K562 (cell line): ENCODE results near the gene USP35. TPM values are rescaled to one million over a fixed set of nuclear protein-coding genes. Genes with fewer than 3 reads are reported as not detected.
A peak's percentile ranks its signal among the peaks of the same experiment; 100 is the strongest.

Source experiments
- ATAC-seq: fragments of 200-7000 bp; cut with Tn5 transposase; 3 replicates; pipeline ENCODE4 v1.9.1; 2020; ENCODE audit warnings: moderate library complexity
- BruUV-seq: library from RNA; stranded (reverse); fragments of 400-500 nt; replicated peaks from 2 replicates; lab custom pipeline; 2021; lab: Mats Ljungman, UMichigan
- CTCF ChIA-PET: fragments of 300-600 bp; formaldehyde crosslinking; extraction: SDS; loops from one replicate; lab custom pipeline; 2021; ENCODE audit warnings: low intra/inter-chr PET ratio; lab: Yijun Ruan, JAX
- POLR2A ChIA-PET: fragments of 300-600, 350-650 bp; sonication (Branson Sonifier 250); formaldehyde crosslinking; extraction: SDS; loops from one replicate; lab custom pipeline; 2021; ENCODE audit warnings: antibody characterized with exemption, inconsistent platforms; lab: Yijun Ruan, JAX
- DNase-seq, 4 experiments: peaks; one replicate each; pipeline versions ENCODE4 v3.0.0 to v3.0.0-alpha.2; 2011 to 2018; ENCODE audit warnings: low spot score in 3 of 4, mixed read lengths in 3 of 4; ENCODE audit errors: extremely low read depth in 1 of 4
- FAIRE-seq: peaks from 2 replicates; lab custom pipeline; 2011; peaks lifted over from hg19 to GRCh38; lab: Jason Lieb, UNC
- H2AFZ ChIP-seq: 2 replicates; pipeline ENCODE4 v1.6.0; 2011; ENCODE audit warnings: low read depth, low read length, control low read depth, inconsistent platforms
- H3K27ac ChIP-seq: fragments of 200-600 bp; 3 replicates; pipeline ENCODE4 v1.8.0; 2011; ENCODE audit warnings: low read depth, mild to moderate bottlenecking, control low read depth, inconsistent platforms, low read length, moderate library complexity, mixed read lengths; ENCODE audit errors: extremely low read depth
- H3K27me3 ChIP-seq, 2 experiments: fragments of 300-600 bp in 1 of 2; 2 replicates in 1 of 2; 3 replicates in 1 of 2; pipeline versions ENCODE4 v1.6.0 to v1.8.0; 2011; ENCODE audit warnings: inconsistent platforms in 2 of 2, low read length in 2 of 2, mild to moderate bottlenecking in 1 of 2, mixed read lengths in 1 of 2, moderate library complexity in 1 of 2; ENCODE audit not compliant: control insufficient read depth in 2 of 2, insufficient read depth in 2 of 2
- H3K36me3 ChIP-seq: fragments of 300-600 bp; 3 replicates; pipeline ENCODE4 v1.8.0; 2011; ENCODE audit warnings: mild to moderate bottlenecking, low read length, inconsistent platforms; ENCODE audit not compliant: control insufficient read depth, insufficient read depth
- H3K4me1 ChIP-seq, 2 experiments: fragments of 200-600 bp in 1 of 2; replicated peaks in 1 of 2; 2 replicates in 1 of 2; 3 replicates in 1 of 2; pipeline versions ENCODE4 v1.5.1 to v1.8.0; 2011; ENCODE audit warnings: inconsistent platforms in 2 of 2, low read length in 2 of 2, mild to moderate bottlenecking in 1 of 2, mixed read lengths in 1 of 2, moderate library complexity in 1 of 2; ENCODE audit not compliant: control insufficient read depth in 2 of 2, insufficient read depth in 2 of 2
- H3K4me2 ChIP-seq: 2 replicates; pipeline ENCODE4 v1.6.1; 2011; ENCODE audit warnings: low read length, control low read depth, inconsistent platforms, mixed read lengths; ENCODE audit not compliant: insufficient read depth
- H3K4me3 ChIP-seq: fragments of 200-600 bp; sonication (generic), shearing (Covaris generic); 2 replicates; pipeline ENCODE4 v1.5.1; 2016; ENCODE audit warnings: control low read depth, inconsistent platforms
- H3K79me2 ChIP-seq: fragments of 200-600 bp; 3 replicates; pipeline ENCODE4 v1.8.0; 2011; ENCODE audit warnings: low read length, inconsistent platforms; ENCODE audit not compliant: control insufficient read depth, insufficient read depth
- H3K9ac ChIP-seq, 2 experiments: 2 replicates each; pipeline versions ENCODE4 v1.6.0 to v1.6.1; 2011; ENCODE audit warnings: low read depth in 2 of 2, low read length in 2 of 2, control low read depth in 1 of 2, inconsistent platforms in 1 of 2, mild to moderate bottlenecking in 1 of 2, mixed read lengths in 1 of 2; ENCODE audit not compliant: insufficient read depth in 1 of 2
- H3K9me1 ChIP-seq: one replicate; pipeline ENCODE4 v1.6.0; 2011; ENCODE audit warnings: inconsistent platforms, mild to moderate bottlenecking, low read length, moderate library complexity; ENCODE audit not compliant: control insufficient read depth, insufficient read depth
- H3K9me3 ChIP-seq: replicated peaks from 2 replicates; pipeline ENCODE4 v1.5.1; 2011; ENCODE audit warnings: low read depth, low read length, inconsistent platforms; ENCODE audit not compliant: control insufficient read depth, insufficient read depth
- H4K20me1 ChIP-seq: replicated peaks from 2 replicates; pipeline ENCODE4 v1.6.1; 2011; ENCODE audit warnings: low read length, inconsistent platforms, mixed read lengths; ENCODE audit not compliant: control insufficient read depth, insufficient read depth
- AFF1 ChIP-seq, 2 experiments: fragments of 450-650 bp; IDR thresholded peaks; 2 replicates each; pipeline ENCODE4 v1.6.1; 2018; ENCODE audit warnings: mild to moderate bottlenecking in 2 of 2, low read depth in 1 of 2; ENCODE audit not compliant: partially characterized antibody in 2 of 2
- GABPB1 ChIP-seq: sonication (generic); formaldehyde crosslinking; IDR thresholded peaks from 2 replicates; pipeline ENCODE4 v1.8.0; 2022; ENCODE audit warnings: mild to moderate bottlenecking, missing genetic modification reagents
- KAT7 ChIP-seq: sonication (generic); formaldehyde crosslinking; IDR thresholded peaks from 2 replicates; pipeline ENCODE4 v1.8.0; 2022; ENCODE audit warnings: missing genetic modification reagents, mild to moderate bottlenecking, borderline replicate concordance
- PHF8 ChIP-seq: fragments of 200-600 bp; sonication (generic); IDR thresholded peaks from 2 replicates; pipeline ENCODE4 v1.6.1; 2012; ENCODE audit warnings: mixed run types, mild to moderate bottlenecking, inconsistent platforms, low read length, moderate library complexity, borderline replicate concordance
- POLR2G ChIP-seq: fragments of 200-400 bp; formaldehyde crosslinking; IDR thresholded peaks from 2 replicates; pipeline ENCODE4 v1.6.1; 2017; ENCODE audit warnings: low read depth, mild to moderate bottlenecking, antibody characterized with exemption, low read length, moderate library complexity
- RBFOX2 ChIP-seq: fragments of 200-400 bp; formaldehyde crosslinking; IDR thresholded peaks from 2 replicates; pipeline ENCODE4 v1.6.1; 2017; ENCODE audit warnings: low read depth, mild to moderate bottlenecking, low read length, moderate library complexity
- RBM22 ChIP-seq: fragments of 200-400 bp; formaldehyde crosslinking; IDR thresholded peaks from 2 replicates; pipeline ENCODE4 v1.6.1; 2018; ENCODE audit warnings: low read length, low read depth; ENCODE audit not compliant: poor library complexity, severe bottlenecking
- TAF15 ChIP-seq: fragments of 200-400 bp; formaldehyde crosslinking; IDR thresholded peaks from 2 replicates; pipeline ENCODE4 v1.6.1; 2017; ENCODE audit warnings: mild to moderate bottlenecking, low read depth, low read length, moderate library complexity
- ZNF280A ChIP-seq: fragments of 450-650 bp; IDR thresholded peaks from 2 replicates; pipeline ENCODE4 v1.6.1; 2018; ENCODE audit warnings: mild to moderate bottlenecking, low read depth; ENCODE audit not compliant: partially characterized antibody
- ZNF512 ChIP-seq: IDR thresholded peaks from 2 replicates; pipeline ENCODE4 v1.6.1; 2016; ENCODE audit warnings: missing genetic modification characterization, missing compliant biosample characterization
- WGBS: fragments of 100-300 bp; shearing (Covaris generic); methylation state at CpG from one replicate; pipeline ENCODE4 v1.1.6; 2016; ENCODE audit warnings: low coverage, mixed read lengths; ENCODE audit not compliant: insufficient coverage; ENCODE audit errors: missing lambda C conversion rate; 5-methylcytosine and 5-hydroxymethylcytosine counted together
- in situ Hi-C: fragments of 300-500 bp; cut with MboI; formaldehyde crosslinking; loops from 4 replicates; pipeline ENCODE4 v1.15.0; 2018; ENCODE audit warnings: inconsistent platforms, mixed read lengths
- intact Hi-C: fragments of 100-400 bp; cut with micrococcal nuclease; formaldehyde crosslinking; loops from 2 replicates; pipeline ENCODE4 v1.14.2; 2022
- polyA plus RNA-seq, 8 experiments: library from polyadenylated mRNA; depleted of rRNA in 4 of 8; stranded (reverse) in 5 of 8; unstranded in 3 of 8; fragments of >200 nt; fragmentation: Nextera tagmentation in 2 of 8; fragmentation: Illumina TruSeq in 1 of 8; extraction: Ambion mirVana in 2 of 8; extraction: Trizol in 1 of 8; gene quantifications; 2 replicates each; pipeline versions ENCODE4 v1.2.1 to v1.2.3, GENCODE V29; 2011 to 2014; ENCODE audit warnings: inconsistent platforms in 1 of 8, missing spikeins in 1 of 8
- total RNA-seq, 7 experiments: library from RNA; depleted of rRNA in 6 of 7; stranded (reverse); fragments of >200 nt in 6 of 7; fragmentation: Illumina TruSeq in 2 of 7; extraction: Trizol in 2 of 7; gene quantifications; 2 replicates each; pipeline versions ENCODE4 v1.2.1 to v1.2.3, GENCODE V29; 2011 to 2021; ENCODE audit warnings: low replicate concordance in 1 of 7

The USP35 gene
- total and polyA plus RNA-seq, 9 of the 15 experiments (the other 6 are each of a cell fraction or from before 2014, with no cell fraction given) = 0.01 to 4.8 (median 3.6) TPM

DNA sequence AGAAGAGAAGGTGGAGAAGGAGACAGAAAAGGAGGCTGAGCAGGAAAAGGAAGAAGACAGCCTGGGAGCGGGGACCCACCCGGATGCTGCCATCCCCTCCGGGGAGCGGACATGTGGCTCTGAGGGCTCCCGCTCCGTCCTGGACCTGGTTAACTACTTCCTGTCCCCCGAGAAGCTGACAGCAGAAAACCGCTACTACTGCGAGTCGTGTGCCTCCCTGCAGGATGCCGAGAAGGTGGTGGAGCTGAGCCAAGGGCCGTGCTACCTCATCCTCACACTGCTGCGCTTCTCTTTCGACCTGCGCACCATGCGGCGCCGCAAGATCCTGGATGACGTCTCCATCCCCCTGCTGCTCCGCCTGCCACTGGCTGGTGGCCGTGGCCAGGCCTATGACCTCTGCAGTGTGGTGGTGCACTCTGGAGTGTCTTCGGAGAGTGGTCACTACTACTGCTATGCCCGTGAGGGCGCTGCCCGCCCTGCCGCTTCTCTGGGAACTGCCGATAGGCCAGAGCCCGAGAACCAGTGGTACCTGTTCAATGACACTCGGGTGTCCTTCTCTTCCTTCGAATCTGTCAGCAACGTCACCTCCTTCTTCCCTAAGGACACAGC, 21.4 kb downstream of the USP35 start:
- no peak for ATAC-seq
- no peak for FAIRE-seq
- no peak overlapping the region for H3K4me2 ChIP-seq

GRCh38 chr11:78211565-78211964, 22.8 kb downstream of the USP35 start:
- Histone ChIP-seq H3K79me2 (no peaks in the 10 kb centered on the region), H3K4me3 (no peak overlapping the region), H3K4me1 (peaks cover 4 to 8% of the 10 kb centered on the region in 2 experiments; a peak in 3 of 5 replicates), H3K9ac (no peak overlapping the region), H3K4me2 (no peak overlapping the region), H3K27ac (no peak overlapping the region), H3K27me3 (no peaks in the 10 kb centered on the region), H4K20me1 (no peaks in the 10 kb centered on the region), H3K9me1 (no peaks in the 10 kb centered on the region), H2AFZ (no peak overlapping the region), H3K9me3 (no peaks in the 10 kb centered on the region), H3K36me3 (peaks cover 45% of the 10 kb centered on the region; the same call in 2 of the 3 replicates)
- intact Hi-C loops = no loop called here
- WGBS = 88% methylated on average over 5 of the region's 5 CpGs
- in situ Hi-C loops = no loop called here
- ChIA-PET POLR2A (no interaction called here), CTCF (no interaction called here)
- DNase-seq = no peak
- no peak for FAIRE-seq
- ATAC-seq = no peak
- BruUV-seq = no TSS peak
- TF ChIP-seq ZNF280A (no peak), KAT7 (CRISPR knock-in tag) (no peak), AFF1 (IDR thresholded peaks at IDR 0.05; ENCODE audit: low read depth in 1 of 2, partially characterized antibody in 2 of 2) (peak in 1 of 2 experiments; percentile 95), ZNF512 (tag) (no peak)

More for the DNA sequence above, 21.4 kb downstream of the USP35 start:
- peaks cover 30% of the 10 kb centered on the region; the same call in 1 of the 3 replicates for H3K36me3 ChIP-seq
- peaks cover 0 to 8% of the 10 kb centered on the region in 2 experiments; a peak in 3 of 5 replicates for H3K4me1 ChIP-seq
- H3K9me1 ChIP-seq = no peaks in the 10 kb centered on the region
- H2AFZ ChIP-seq = no peak overlapping the region
- intact Hi-C loops = no loop called here
- peak; percentile 41; the same call in 1 of the 2 replicates for TF ChIP-seq GABPB1 (CRISPR knock-in tag)
- TF ChIP-seq TAF15 = no peak
- peak; percentile 99 for TF ChIP-seq RBM22
- TF ChIP-seq POLR2G = peak; percentile 80
- TF ChIP-seq PHF8 = no peak
- 0 out of 2 replicates have a peak, but pooled peaks have one; percentile 20 for TF ChIP-seq RBFOX2
- TF ChIP-seq, all 486 proteins: peak for 4
- POLR2A ChIA-PET = interaction anchor here (0.8 kb wide), 1 partner anchor 15 kb away, joined by 3 read pairs; no protein-coding TSS in a partner anchor
- no peak overlapping the region for H3K9ac ChIP-seq
- in situ Hi-C loops = no loop called here
- CTCF ChIA-PET = no interaction called here
- no peaks in the 10 kb centered on the region for H4K20me1 ChIP-seq
- WGBS = 85% methylated on average over 28 of the region's 31 CpGs
- no peaks in the 10 kb centered on the region for H3K27me3 ChIP-seq
- H3K79me2 ChIP-seq = no peaks in the 10 kb centered on the region
- H3K9me3 ChIP-seq = no peaks in the 10 kb centered on the region
- H3K27ac ChIP-seq = no peak overlapping the region
- H3K4me3 ChIP-seq = no peak overlapping the region
- BruUV-seq = no TSS peak
- DNase-seq = no peak
